Bone marrow (tissue), 2 donors: ENCODE measurements around the gene GYS2.
"Not testable (repeated sequence)": the region's sequence is repeated elsewhere in the genome, so short reads cannot be mapped to it uniquely, and the experiment has no call there.

Source experiments
- DNase-seq, 2 donors: peaks; one replicate each; lab custom pipeline; 2025; lab: John Stamatoyannopoulos, UW

GYS2 gene

DNA sequence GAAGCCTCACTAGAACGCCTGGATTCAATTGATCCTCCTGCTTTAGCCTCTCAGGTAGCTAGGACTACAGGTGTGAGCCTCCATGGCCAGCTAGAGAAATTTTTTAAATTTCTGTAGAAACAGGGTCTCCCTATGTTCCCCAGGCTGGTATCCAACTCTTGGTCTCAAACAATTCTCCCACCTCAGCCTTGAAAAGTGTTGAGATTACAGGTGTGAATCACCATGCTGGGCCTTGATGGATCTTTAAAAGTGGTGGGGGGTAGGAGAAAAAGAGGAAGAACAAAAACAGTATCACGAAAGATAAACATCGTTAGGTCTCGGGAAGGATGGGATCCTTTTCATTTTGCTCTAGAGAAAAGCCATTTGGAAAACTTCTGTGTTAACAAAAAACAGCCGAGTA lies 4.5 kb downstream of the GYS2 start:
- DNase-seq: no peak

DNA sequence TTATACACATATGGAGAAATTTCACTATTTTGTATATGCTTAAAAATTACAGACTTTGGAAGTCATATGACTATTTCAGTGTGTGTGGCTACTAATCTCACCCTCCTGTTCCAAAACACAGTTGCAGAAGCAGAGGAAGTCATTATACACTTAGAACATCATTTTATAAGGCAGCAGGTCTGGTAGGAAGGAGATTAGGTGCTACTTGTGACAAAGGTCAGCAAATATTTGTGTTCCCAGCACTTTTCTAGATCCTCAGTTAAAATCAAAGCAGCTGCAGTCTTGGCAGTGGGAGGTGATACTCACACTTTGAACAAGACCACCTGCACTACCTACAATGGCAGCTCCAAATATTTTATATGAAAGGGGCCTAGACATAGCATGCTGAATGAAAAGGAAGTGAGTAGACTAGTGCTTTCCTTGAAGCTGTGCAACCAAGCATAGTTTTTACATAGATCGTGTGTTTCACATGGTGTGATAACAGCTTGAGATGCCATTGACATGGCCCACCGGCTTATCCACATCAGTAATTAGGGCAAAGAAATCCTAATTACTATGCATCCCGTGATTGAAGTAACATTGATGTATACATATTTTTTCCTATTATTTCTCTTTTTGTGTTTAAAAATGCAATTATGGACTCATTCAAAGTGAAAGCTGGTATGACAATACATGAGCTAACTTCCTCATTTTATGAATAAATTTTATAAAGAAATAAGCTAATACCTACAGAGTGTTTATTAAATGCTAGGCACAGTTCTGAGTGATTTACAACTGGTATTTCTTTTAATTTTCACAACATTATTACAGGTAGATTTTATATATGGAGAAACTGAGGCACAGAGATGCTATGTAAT lies 5.3 kb downstream of the GYS2 start:
- no peak for DNase-seq

DNA sequence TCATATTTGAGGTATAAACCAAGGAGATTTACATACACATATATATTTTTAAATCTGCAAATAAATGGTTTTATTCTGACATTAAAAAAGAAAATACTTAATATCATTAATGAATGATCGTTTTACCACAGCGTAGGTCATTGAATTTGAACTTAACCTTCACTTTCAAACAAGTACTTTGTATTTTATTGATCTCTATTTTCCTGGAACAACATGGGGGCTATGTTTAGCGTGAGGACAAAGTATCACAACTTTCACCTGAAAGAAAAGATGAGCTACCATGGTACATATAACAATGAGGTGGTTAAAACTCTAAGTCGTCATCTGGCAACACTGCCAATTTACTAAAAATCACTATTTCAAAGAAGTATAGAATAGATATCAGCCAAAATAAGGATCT lies 6.0 kb downstream of the GYS2 start:
- DNase-seq: no peak

DNA sequence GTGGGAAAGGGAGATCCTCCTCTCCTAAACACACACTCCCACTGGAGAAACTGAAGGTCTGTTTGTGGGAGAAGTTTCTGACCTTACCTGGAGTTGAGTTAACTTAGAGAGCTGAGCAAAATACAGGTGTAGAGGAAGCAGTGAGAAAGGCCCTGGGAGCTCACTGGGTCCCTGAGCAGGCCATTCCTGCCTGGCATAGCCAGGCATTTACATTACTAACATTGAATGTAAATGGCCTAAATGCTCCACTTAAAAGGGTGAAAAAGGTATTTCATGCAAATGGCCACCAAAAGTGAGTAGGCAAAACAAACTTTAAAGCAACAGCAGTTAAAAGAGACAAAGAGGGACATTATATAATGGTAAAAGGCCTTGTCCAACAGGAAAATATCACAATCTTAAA lies 9.3 kb downstream of the GYS2 start:
- DNase-seq: not testable (repeated sequence)

DNA sequence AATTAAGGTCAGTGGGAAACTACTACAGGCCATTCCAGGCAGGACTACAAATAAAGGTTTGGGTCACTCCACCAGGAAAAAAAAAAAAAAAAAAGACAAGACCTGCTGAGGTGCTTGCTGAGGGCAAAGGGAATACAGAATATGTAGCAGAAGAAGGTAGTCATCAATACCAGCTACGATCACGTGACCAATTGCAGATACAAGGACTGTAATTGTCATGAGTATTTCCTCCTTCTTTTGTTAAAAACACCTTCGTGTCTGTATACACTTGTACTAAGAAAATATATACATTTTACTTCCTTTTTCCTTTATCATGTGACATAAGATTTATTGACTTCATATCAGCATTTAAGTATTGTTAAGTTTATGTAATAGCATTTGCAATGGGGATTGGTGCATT lies 19.2 kb downstream of the GYS2 start:
- DNase-seq: no peak

DNA sequence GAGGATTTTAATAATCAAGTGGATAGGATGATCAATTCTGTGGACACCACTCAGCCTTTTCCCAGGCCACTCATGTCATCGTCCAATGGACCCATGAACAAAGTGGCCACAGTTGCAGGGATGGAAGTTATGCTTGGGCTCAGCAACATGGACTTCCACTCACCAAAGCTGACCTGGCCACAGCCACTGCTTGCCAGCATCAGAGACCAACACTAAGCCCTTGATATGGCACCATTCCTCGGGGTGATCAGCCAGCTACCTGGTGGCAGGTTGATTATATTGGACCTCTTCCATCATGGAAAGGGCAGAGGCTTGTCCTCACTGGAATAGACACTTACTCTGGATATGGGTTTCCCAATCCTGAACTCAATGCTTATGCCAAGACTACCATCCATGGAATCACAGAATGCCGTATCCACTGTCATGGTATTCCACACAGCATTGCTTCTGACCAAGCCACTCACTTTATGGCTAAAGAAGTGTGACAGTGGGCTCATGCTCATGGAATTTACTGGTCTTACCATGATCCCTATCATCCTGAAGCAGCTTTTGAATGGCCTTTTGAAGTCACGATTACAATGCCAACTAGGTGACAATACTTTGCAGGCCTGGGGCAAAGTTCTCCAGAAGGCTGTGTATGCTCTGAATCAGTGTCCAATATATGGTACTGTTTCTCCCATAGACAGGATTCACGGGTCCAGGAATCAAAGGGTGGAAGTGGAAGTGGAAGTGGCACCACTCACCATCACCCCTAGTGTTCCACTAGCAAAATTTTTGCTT lies 20.1 kb downstream of the GYS2 start:
- not testable (repeated sequence) for DNase-seq

DNA sequence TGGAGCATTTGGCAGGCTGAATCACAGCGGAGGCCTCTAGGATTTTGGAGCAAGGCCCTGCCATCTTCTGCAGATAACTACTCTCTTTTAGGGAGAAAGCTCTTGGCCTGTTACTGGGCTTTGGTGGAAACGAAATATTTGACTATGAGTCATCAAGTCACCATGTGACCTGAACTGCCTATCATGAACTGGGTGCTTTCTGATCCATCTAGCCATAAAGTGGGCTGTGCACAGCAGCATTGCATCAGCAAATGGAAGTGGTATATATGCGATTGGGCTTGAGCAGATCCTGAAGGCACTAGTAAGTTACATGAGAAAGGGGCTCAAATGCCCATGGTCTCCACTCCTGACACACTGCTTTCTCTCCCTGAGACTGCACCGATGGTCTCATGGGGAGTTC lies 21.1 kb downstream of the GYS2 start:
- no peak for DNase-seq

DNA sequence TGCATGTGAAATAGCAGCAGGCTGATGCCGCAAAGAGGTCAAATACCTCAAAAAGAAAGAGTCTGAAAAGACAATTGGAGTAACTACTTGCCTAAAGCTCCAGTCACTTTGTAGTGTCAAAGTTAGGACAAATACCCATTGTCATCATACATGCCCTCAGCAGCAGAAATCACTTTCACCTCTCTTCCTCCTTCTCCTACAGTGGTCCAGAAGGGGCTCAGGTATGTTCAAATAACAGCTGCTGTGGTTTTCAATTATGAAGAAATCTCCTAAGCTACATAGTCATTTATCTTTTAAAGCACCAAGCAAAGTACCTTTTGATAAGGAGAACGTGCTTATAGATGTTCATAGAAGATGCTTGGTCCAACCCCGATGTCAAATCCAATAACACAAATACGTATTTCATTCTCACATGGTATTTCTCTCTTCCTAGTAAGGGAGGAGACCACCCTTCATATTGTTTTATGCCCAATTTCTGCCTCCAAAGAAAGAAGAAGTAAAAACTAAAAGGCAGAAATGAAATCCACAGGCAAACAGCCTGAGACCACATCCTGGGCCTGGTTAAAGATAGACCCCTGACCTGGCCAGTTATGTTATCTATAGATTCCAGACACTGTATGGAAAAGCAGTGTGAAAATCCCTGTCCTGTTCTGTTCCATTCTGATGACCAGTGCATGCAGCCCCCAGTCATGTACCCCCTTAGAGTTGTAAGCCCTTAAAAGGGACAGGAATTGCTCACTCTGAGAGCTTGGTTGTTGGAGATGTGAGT lies 23.7 kb downstream of the GYS2 start:
- no peak for DNase-seq

DNA sequence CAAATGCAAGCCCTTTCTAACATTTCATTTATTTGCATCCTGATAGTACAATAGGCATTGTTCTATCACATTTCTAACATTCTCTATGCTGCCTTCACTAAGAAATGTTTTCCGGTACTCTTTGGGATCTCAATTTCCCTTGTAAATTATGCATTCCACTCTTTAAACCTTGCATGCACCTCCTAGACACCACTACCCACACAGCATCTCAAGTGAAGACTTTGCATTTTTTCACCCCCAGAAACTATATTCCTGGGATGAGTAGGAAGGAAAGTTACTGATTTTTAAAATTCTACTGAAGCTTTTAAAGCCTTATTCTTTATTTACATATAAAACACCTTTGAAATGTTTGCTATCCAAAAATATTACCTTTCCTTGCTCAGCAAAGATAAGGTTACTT lies 27.1 kb downstream of the GYS2 start:
- no peak for DNase-seq

DNA sequence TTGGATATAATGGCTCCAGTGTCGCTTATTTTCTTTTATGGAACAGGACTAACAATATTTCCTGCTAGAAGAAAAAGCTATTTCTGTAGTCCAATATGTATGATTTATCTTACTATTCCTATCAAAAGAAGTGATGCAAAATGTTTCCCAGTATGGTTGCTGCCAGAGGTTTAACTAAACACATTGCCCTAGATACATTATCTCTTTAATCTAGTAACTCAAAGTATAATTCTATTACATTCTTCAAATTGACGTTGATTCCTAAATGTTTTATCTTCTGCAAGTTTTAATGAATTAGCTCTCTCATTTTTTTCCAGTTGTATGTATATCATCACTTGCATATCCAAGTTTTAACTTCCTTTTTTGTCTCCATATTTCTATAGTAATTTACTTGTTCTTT lies 28.2 kb downstream of the GYS2 start:
- no peak for DNase-seq

DNA sequence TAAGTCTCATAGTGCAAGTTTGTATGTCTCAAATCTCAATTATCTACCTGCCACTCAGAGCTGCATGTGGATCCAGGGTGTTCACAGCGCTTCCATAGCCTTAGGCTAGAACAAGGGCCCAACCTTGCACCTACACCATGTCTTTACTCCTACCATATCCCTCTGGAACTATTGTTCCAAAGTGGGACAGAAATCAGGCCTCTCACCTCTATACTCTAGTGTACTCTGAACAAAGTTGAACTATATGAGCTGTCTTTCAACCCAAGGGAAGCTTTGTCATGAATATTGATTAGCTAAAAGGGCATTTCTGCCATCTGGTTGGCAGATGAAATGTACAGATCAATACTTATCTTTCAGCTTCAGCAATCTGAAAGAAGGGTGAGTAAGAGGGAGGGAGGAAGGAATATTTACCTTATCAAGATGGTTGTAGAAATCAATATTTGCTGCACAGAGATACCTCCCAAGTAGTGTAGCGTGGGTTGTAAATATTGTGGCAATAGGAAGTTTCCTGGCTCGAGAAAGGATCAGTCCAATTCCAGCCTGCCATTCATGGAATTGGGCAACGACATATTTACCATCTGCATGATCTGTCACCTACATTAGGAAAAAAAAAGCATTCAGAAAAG lies 30.8 kb downstream of the GYS2 start:
- no peak for DNase-seq

DNA sequence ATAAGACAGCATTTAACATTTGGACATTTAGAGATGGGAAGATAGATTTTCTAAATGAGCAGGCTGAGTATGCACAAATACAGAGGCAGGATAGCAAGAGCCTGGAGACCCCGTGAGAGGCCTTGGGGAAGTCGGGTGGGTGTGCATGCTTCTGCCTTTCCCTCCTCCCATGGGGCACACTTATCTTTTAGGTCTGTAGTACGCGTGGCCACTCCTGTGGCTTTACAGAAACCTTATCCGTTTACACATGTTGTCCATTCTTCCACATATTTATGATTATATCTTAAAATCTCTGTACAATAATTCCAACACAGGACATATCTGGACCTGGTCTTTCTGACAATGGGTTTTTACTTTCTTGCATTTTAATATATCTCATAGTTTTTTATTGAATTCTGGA lies 33.6 kb downstream of the GYS2 start:
- DNase-seq: no peak

DNA sequence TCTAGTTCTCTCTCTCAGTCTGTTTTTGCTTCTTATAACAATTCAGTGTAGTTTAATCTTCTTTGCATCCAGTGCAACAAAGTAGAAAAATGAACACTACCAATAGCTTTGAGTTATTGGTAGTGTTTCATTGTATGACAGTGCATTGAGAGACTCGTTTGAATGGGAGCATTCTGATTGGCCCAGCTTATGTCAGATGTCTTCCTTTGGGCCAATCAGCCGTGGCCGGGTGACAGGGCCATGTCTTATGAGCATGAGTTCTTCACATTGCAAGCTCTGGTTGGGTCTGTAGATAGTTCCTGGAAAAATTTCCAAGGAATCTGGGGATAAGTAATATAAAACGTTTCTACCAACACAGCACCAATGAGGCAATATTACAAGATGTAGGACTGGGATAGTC lies 36.5 kb downstream of the GYS2 start:
- DNase-seq: no peak

DNA sequence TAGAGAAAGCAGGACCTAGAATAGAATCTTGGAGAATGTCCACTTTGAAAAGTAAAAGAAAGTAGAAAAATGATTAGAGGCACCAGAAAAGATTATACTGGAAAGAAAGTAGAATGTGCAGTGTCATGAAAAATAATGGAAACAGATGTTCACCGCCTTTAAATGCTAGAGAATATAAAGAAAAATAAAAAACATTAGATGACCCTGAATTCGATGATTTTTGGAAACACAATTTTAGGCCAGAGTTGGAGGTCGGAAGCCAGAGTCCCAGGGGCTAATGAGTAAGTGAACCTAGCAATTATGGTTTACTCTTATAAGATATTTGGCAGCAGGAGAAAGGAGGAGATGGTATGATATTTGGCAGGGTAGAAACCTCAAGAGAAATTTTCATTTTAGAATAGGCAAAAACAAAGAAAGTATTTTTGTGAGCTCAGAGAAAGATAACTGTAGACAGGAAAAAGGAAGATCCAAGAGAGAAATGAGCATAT lies 37.7 kb downstream of the GYS2 start:
- no peak for DNase-seq

DNA sequence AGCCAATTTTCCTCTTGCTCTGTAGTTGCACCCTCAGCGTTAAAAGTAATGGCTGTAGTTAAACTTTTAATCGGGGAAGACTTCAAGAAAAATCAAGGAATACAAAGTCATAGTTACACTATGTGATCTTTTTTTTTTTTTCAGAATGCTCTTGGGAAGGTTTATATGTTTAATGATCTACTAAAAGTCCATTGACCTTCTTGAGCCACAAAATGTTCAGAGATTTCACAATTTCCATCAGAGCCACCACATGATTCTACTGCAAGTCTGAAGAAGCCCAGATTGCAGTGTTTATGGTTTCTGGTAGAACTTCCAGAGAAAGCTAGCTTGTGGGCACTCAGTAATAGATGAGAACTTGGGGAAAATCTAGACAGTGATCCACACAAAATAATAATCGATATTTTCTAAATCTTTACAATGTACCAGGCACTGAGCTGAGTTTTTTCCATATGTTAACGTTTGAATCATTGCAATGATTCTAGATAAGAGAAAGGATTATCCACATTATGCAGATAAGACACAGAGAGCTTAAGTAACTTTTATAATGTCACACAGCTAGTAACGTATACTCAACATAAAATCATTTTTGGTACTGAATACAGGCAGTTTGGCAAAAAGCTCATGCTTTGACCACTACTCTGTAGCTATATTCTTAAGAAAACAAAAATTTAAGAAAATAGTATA lies 38.3 kb downstream of the GYS2 start:
- DNase-seq: no peak

DNA sequence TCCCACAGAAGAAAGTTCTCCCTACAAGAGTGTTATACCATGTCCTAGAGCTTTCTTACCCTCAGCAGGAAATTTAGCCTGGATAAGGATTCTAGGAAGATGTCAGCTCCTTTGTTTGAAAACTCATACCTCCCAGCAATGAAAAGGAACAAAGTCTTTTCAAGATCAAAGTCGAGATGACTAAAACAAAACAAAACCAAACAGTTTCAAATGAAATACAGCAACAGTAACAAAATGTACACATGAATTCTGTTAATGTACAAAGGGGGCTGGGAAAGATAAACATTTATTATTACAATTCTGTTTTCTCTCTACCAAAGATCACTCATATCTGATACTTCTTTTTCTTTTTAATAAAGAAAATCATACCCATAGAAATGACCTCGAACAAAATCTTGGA lies 41.8 kb downstream of the GYS2 start:
- no peak for DNase-seq

DNA sequence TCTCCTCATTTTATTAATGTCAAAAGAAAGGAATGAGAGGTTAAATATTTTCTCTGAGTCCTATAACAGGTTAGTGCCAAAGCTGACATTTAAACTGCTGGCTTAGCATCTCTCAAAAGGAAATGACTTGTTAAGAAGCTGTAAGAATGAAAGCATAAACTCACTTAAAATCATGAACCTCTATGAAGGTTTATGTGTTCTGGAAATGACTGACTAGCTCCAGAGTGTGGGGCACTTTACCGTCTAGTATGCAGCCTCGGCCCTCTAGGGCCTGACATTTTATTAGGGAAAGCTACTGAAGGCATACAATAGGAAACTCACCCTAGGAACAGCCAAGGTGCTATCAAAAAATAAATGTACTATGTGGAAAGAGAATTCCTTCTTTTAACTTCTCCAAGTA lies 43.5 kb downstream of the GYS2 start:
- DNase-seq: no peak

DNA sequence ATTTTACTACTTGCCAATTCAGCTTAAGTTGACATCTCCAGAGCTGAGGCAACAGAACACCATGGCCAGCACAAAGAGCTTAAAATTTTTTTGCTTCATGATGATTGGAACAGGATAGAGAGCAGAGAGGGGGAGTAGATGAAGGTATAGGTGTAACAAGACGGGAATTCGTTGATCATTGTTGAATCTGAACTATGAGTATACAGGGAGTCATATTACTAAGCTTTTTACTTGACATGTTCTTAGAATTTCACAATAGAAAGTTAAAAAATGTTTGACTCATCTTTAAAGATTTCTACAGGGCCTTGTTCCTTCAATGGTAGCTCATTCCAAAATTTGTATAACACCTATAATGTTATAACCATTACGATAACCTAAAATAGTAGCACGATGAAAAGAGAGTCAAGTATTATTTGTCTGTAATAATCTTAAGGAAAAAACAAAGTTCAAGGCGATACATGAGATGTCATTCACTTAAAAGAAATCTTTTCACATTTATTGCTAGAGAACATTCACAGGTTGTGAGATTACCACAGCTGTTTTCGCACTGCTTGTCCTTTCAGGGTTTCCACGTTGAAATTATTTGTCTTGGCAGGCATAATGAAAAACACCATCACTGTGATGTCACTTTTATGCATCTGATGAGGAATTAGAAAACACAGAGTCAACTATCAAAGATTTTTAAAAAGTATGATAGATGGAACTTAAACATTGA lies 44.6 kb downstream of the GYS2 start:
- DNase-seq: no peak

DNA sequence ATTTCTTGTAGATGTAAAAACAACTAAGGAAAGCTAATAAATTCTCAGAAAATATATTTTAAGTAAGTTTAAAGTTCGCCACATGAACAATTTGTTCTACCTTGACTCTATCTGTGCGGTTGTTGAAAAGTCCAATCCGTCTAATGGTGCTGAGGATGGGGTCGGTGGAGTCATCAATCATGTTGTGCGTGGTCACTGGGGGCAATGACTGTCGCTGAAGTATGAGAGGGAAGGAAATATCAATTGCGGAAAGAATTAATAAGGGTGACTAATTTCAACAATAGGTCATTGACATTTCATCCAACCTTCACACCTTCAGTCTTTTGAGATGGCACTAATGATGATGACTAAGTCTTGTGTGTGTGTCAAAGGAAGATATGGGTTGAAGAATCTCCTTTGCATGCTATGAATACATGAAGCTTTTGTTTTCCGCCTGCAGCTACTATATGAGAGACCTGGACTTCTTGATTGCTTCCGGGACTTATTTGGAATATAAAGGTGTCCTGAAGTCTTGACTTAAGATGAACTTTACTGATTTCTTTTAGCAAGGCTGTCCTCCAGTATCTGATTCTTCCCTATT lies 46.5 kb downstream of the GYS2 start:
- DNase-seq: no peak

DNA sequence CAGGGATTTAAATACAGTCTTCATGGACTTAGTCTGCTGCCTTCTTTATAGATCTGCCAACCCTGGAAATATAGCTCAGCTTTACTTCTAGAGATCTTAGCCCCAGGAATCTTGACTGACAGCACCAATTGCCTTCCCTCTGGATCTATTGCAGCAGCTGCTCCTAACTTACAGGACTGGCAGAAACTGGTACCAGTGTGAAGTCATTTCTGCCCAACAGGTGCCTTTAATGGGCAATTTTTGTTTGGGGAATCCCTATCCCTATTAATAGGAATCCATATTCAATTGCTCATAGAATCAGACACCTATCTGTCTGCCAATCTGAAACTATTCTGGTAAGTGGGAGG lies 51.3 kb downstream of the GYS2 start:
- no peak for DNase-seq
